MCF 10A (cell line): ENCODE measurements around the gene CARS2. TPM values are rescaled to one million over a fixed set of nuclear protein-coding genes. Genes with fewer than 3 reads are reported as not detected.
"Not testable (repeated sequence)": the region's sequence is repeated elsewhere in the genome, so short reads cannot be mapped to it uniquely, and the experiment has no call there.

Experiments
- BruUV-seq: library from RNA; stranded (reverse); fragments of 400-500 nt; replicated peaks from 2 replicates; lab custom pipeline; 2021; lab: Mats Ljungman, UMichigan
- CTCF ChIA-PET: fragments of 300-600 bp; sonication (Branson Sonifier 250); formaldehyde crosslinking; extraction: SDS; loops from one replicate; lab custom pipeline; 2021; ENCODE audit warnings: antibody characterized with exemption, inconsistent platforms; lab: Yijun Ruan, JAX
- POLR2A ChIA-PET: fragments of 300-600, 350-650 bp; sonication (Branson Sonifier 250); formaldehyde crosslinking; extraction: SDS; loops from one replicate; lab custom pipeline; 2020; ENCODE audit warnings: antibody characterized with exemption, inconsistent platforms; lab: Yijun Ruan, JAX
- DNase-seq: peaks from one replicate; pipeline ENCODE4 v3.0.0-alpha.2; 2018; ENCODE audit not compliant: unreplicated experiment
- H3K27ac Mint-ChIP-seq: one replicate; pipeline ENCODE4 v1.8.0; 2022; ENCODE audit warnings: mild to moderate bottlenecking, low read depth, mixed read lengths; ENCODE audit not compliant: unreplicated experiment
- H3K27me3 Mint-ChIP-seq: one replicate; pipeline ENCODE4 v1.8.0; 2022; ENCODE audit warnings: mixed read lengths; ENCODE audit not compliant: insufficient read depth, unreplicated experiment
- H3K36me3 Mint-ChIP-seq: one replicate; pipeline ENCODE4 v1.8.0; 2022; ENCODE audit warnings: mild to moderate bottlenecking, moderate library complexity, mixed read lengths; ENCODE audit not compliant: insufficient read depth, unreplicated experiment
- H3K4me1 Mint-ChIP-seq: one replicate; pipeline ENCODE4 v1.8.0; 2022; ENCODE audit warnings: mixed read lengths; ENCODE audit not compliant: insufficient read depth, unreplicated experiment
- H3K4me3 Mint-ChIP-seq: one replicate; pipeline ENCODE4 v1.8.0; 2022; ENCODE audit warnings: mild to moderate bottlenecking, moderate library complexity, mixed read lengths; ENCODE audit not compliant: unreplicated experiment
- H3K9me3 Mint-ChIP-seq: one replicate; pipeline ENCODE4 v1.8.0; 2022; ENCODE audit warnings: mixed read lengths; ENCODE audit not compliant: unreplicated experiment
- intact Hi-C: fragments of 100-400 bp; cut with micrococcal nuclease; formaldehyde crosslinking; loops from 2 replicates; pipeline ENCODE4 v1.14.1; 2022
- total RNA-seq: library from RNA; stranded (reverse); gene quantifications from 2 replicates; pipeline ENCODE4 v1.2.3, GENCODE V29; 2022
- TF ChIP-seq, protein P1 (sequence below): fragments of 200-600 bp; IDR thresholded peaks from one replicate; pipeline ENCODE4 v1.8.0; 2022; ENCODE audit warnings: antibody characterized with exemption, mild to moderate bottlenecking; ENCODE audit not compliant: unreplicated experiment

The CARS2 gene
- total RNA-seq, 1 experiment from 2014 or later = 104 TPM

DNA sequence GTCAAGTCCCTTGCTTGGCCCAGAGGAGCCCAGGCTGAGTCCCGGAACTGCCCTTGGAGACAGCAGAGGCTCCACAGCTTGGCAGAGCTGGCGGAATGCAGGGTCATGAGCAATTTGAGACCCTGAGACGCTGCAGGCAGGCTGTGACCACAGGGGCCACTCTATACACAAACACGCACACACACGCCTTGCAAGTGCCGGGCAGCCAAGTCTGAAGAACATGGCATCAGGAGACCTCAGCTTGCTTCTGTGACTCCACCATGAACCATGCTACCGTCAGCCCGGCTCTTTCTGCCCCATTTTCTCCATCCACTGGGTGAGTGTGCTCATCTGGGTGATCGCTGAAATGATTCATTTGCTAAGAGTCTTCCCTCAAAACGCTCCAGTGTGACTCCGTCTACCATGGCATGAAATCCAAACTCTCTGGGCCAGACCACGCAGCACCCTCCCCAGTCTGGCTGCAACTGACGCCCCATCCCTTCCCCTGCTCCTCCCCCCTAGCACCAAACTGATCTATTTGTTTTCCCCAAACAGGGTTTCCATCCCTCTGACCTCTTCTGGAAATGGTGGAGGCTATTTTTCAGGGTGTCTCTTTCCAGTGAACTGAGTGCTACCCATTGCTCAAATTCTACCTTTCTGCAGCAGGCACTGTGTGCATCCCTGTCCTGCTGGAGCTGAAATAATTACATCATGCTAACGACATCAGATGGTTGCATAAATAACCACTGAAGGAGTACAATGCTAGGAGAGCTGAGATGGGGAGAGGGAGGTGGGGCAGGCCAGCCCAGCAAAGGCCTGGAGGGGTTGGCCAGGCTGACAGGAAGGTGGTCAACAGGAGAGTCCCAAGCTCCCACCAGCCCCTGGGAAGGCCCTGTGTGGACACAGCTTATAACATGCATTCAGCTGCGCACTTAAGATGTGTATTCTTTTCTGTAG is 3.1 kb downstream of the CARS2 start:
- Mint-ChIP-seq H3K36me3 (peaks cover 60% of the 10 kb centered on the region), H3K4me1 (peaks cover 26% of the 10 kb centered on the region), H3K27ac (peak overlapping the region; percentile 75), H3K27me3 (no peaks in the 10 kb centered on the region), H3K4me3 (no peak overlapping the region), H3K9me3 (no peaks in the 10 kb centered on the region)
- CTCF ChIA-PET = interaction anchor here (0.5 to 2.4 kb wide), 3 partner anchors 8 to 113 kb away, joined by 3 to 13 read pairs (median 5); no protein-coding TSS in a partner anchor
- TF ChIP-seq, protein P1, sequence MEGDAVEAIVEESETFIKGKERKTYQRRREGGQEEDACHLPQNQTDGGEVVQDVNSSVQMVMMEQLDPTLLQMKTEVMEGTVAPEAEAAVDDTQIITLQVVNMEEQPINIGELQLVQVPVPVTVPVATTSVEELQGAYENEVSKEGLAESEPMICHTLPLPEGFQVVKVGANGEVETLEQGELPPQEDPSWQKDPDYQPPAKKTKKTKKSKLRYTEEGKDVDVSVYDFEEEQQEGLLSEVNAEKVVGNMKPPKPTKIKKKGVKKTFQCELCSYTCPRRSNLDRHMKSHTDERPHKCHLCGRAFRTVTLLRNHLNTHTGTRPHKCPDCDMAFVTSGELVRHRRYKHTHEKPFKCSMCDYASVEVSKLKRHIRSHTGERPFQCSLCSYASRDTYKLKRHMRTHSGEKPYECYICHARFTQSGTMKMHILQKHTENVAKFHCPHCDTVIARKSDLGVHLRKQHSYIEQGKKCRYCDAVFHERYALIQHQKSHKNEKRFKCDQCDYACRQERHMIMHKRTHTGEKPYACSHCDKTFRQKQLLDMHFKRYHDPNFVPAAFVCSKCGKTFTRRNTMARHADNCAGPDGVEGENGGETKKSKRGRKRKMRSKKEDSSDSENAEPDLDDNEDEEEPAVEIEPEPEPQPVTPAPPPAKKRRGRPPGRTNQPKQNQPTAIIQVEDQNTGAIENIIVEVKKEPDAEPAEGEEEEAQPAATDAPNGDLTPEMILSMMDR = no peak
- POLR2A ChIA-PET = interaction anchor here (1.2 to 8.1 kb wide), 5 partner anchors 9 to 213 kb away, joined by 3 to 125 read pairs (median 4); partner anchors contain the start of gene ING1
- BruUV-seq = no TSS peak
- intact Hi-C loops = no loop called here
- DNase-seq = no peak

DNA sequence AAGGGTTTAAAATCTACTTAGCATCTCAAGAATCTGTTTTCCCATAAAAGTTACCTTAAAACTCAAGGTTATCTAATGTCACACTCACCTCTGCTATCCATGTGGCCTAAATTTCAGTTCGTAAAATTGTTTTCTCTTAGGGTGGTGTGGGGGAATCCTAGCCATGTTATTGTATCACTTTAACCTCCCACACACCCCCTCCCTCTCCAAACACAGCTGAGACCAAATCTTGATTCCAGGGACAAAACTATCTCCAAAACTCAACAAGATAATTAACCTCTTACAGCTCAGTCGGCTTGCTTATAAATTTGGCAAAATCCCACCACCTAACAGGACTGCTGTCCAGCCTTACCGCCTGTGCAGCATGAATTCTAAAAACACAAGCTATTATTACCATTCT is 3.8 kb downstream of the CARS2 start:
- intact Hi-C loops = no loop called here

DNA sequence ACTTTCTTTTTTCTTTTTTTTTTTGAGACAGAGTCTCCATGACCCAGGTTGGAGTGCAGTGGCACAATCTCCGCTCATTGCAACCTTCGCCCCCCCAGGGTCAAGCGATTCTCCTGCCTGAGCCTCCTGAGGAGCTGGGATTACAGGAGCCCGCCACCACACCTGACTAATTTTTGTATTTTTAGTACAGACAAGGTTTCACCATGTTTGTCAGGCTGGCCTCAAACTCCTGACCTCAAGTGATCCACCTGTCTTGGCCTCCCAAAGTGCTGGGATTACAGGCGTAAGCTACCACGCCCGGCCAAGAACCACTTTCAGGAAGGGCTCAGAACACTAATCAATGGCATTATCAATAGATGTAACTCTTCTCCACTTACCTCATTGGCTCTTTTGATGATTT is 4.9 kb downstream of the CARS2 start:
- CTCF ChIA-PET, DNase-seq, H3K4me3 Mint-ChIP-seq, H3K9me3 Mint-ChIP-seq, H3K27me3 Mint-ChIP-seq, BruUV-seq, intact Hi-C loops, H3K27ac Mint-ChIP-seq: not testable (repeated sequence)
- Mint-ChIP-seq H3K36me3 (peaks cover 78% of the 10 kb centered on the region), H3K4me1 (peaks cover 15% of the 10 kb centered on the region)
- POLR2A ChIA-PET = interaction anchor here (1.0 to 8.1 kb wide), 3 partner anchors 11 to 15 kb away, joined by 3 to 125 read pairs (median 7); partner anchors contain the start of gene ING1

More for the DNA sequence above, 3.8 kb downstream of the CARS2 start:
- DNase-seq = no peak
- TF ChIP-seq, protein P1 = no peak
- CTCF ChIA-PET = interaction anchor here (0.5 to 2.4 kb wide), 3 partner anchors 8 to 32 kb away, joined by 3 to 13 read pairs (median 3); no protein-coding TSS in a partner anchor
- BruUV-seq = no TSS peak
- Mint-ChIP-seq H3K27me3 (no peaks in the 10 kb centered on the region), H3K4me3 (no peak overlapping the region), H3K36me3 (peaks cover 67% of the 10 kb centered on the region), H3K27ac (peak overlapping the region; percentile 75), H3K9me3 (no peaks in the 10 kb centered on the region), H3K4me1 (peaks cover 24% of the 10 kb centered on the region)
- POLR2A ChIA-PET = interaction anchor here (0.6 to 8.1 kb wide), 3 partner anchors 10 to 453 kb away, joined by 4 to 125 read pairs (median 5); partner anchors contain the start of gene ING1

DNA sequence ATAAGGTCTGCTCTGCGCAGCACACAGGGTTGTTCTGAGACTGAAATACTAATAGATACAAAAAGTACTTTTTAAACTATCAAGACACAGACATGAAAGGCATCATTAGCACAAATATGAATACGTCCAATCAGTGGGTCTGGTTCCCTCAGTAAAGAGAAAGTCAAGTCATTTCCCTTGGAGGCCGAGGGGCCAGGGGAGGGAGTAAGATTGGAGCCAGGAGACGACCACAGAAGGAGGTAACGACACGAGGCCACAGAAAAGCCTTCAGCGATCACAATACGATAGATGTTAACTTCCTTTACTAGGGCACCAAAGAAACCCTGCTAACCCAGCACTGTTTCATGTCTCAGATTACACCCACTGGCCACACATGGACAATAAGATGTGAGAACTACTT is 5.3 kb downstream of the CARS2 start:
- ChIA-PET CTCF (no interaction called here), POLR2A (interaction anchor here (1.0 to 8.1 kb wide), 3 partner anchors 11 to 16 kb away, joined by 3 to 125 read pairs (median 7); partner anchors contain the start of gene ING1)
- peaks cover 82% of the 10 kb centered on the region for H3K36me3 Mint-ChIP-seq
- intact Hi-C loops = no loop called here
- no peaks in the 10 kb centered on the region for H3K9me3 Mint-ChIP-seq
- no peaks in the 10 kb centered on the region for H3K27me3 Mint-ChIP-seq
- no peak overlapping the region for H3K4me3 Mint-ChIP-seq
- TF ChIP-seq, protein P1 = no peak
- no peak for DNase-seq
- H3K27ac Mint-ChIP-seq = no peak overlapping the region
- no TSS peak for BruUV-seq
- H3K4me1 Mint-ChIP-seq = peaks cover 15% of the 10 kb centered on the region
